Raji (cell line): ENCODE data around the gene CFAP43.

ENCODE experiments used
- POLR2A ChIP-seq: IDR thresholded peaks from 2 replicates; pipeline ENCODE4 v1.6.1; 2011; ENCODE audit warnings: low read depth, low read length, control low read depth; ENCODE audit not compliant: insufficient read depth

The CFAP43 gene

GRCh38 chr10:104201636-104202035 is 30.5 kb downstream of the CFAP43 start:
- no peak for TF ChIP-seq POLR2A

- no peak for TF ChIP-seq POLR2A
These were observed 32.6 kb downstream of the CFAP43 start for GRCh38 chr10:104199567-104199966.

GRCh38 chr10:104197364-104197763 is 34.8 kb downstream of the CFAP43 start:
- no peak for TF ChIP-seq POLR2A

GRCh38 chr10:104195706-104196105 is 36.5 kb downstream of the CFAP43 start:
- no peak for TF ChIP-seq POLR2A

- no peak for TF ChIP-seq POLR2A
These were observed 38.4 kb downstream of the CFAP43 start for GRCh38 chr10:104193787-104194186.

GRCh38 chr10:104190695-104191094 is 41.5 kb downstream of the CFAP43 start:
- TF ChIP-seq POLR2A, result no peak

GRCh38 chr10:104183682-104184081 is 48.5 kb downstream of the CFAP43 start:
- TF ChIP-seq POLR2A, result no peak

GRCh38 chr10:104170610-104171254 is 61.4 kb downstream of the CFAP43 start:
- TF ChIP-seq POLR2A, result no peak

- no peak for TF ChIP-seq POLR2A
These were observed 76.6 kb downstream of the CFAP43 start for GRCh38 chr10:104155591-104155990.

GRCh38 chr10:104151737-104152136 is 80.4 kb downstream of the CFAP43 start:
- TF ChIP-seq POLR2A, result no peak

GRCh38 chr10:104150139-104150538 is 82.0 kb downstream of the CFAP43 start:
- TF ChIP-seq POLR2A, result no peak

GRCh38 chr10:104146882-104147281 is 85.3 kb downstream of the CFAP43 start:
- no peak for TF ChIP-seq POLR2A

- TF ChIP-seq POLR2A, result no peak
These were observed 87.2 kb downstream of the CFAP43 start for GRCh38 chr10:104144931-104145330.

- TF ChIP-seq POLR2A, result no peak
These were observed 88.3 kb downstream of the CFAP43 start for GRCh38 chr10:104143829-104144228.

- TF ChIP-seq POLR2A, result no peak
These were observed 90.1 kb downstream of the CFAP43 start for GRCh38 chr10:104142081-104142480.

- no peak for TF ChIP-seq POLR2A
These were observed 92.9 kb downstream of the CFAP43 start for GRCh38 chr10:104139221-104139620.

- TF ChIP-seq POLR2A, result no peak
These were observed 94.0 kb downstream of the CFAP43 start for GRCh38 chr10:104138131-104138530.
